Upper lobe of right lung (tissue), 1 donor: ENCODE measurements around the gene UROC1. TPM values are rescaled to one million over a fixed set of nuclear protein-coding genes. Genes with fewer than 3 reads are reported as not detected.

Experiments
- ATAC-seq: fragments of 200-7000 bp; cut with Tn5 transposase; one replicate; pipeline ENCODE4 v1.9.1; 2020; ENCODE audit warnings: mild to moderate bottlenecking, moderate library complexity
- DNase-seq: peaks from one replicate; pipeline ENCODE4 v3.0.0-alpha.2; 2020
- H3K27ac ChIP-seq: fragments of 200-600 bp; one replicate; pipeline ENCODE4 v1.8.0; 2022
- H3K27me3 ChIP-seq: fragments of 200-600 bp; one replicate; pipeline ENCODE4 v1.8.0; 2022; ENCODE audit warnings: mild to moderate bottlenecking
- H3K36me3 ChIP-seq: fragments of 200-600 bp; one replicate; pipeline ENCODE4 v1.8.0; 2022
- H3K4me1 ChIP-seq: fragments of 200-600 bp; one replicate; pipeline ENCODE4 v1.8.0; 2022
- H3K4me3 ChIP-seq: fragments of 200-600 bp; one replicate; pipeline ENCODE4 v1.8.0; 2022; ENCODE audit warnings: mild to moderate bottlenecking
- H3K9me3 ChIP-seq: fragments of 200-600 bp; one replicate; pipeline ENCODE4 v1.8.0; 2022
- CTCF ChIP-seq: fragments of 200-600 bp; IDR thresholded peaks from one replicate; pipeline ENCODE4 v1.8.0; 2022; ENCODE audit warnings: antibody characterized with exemption
- intact Hi-C: fragments of 100-400 bp; cut with DNase I; formaldehyde crosslinking; loops from one replicate; pipeline ENCODE4 v1.11.0; 2022
- total RNA-seq: library from RNA; stranded (reverse); fragmentation: NEBNext Ultra II Directional; extraction: Animal tissue kit (Norgen Biotek cat#: 25700); gene quantifications from one replicate; pipeline ENCODE4 v1.2.1, GENCODE V29; 2021
- donor health status: DM: no; HTN: yes; CAD: no; lungs with severe emphysema.

Gene UROC1
- total RNA-seq, 1 donor from 2014 or later, result not detected

GRCh38 chr3:126544596-126545281 is 27.2 kb upstream of the UROC1 start:
- H3K27ac ChIP-seq, result no peak overlapping the region
- H3K4me1 ChIP-seq, result peaks cover 10% of the 10 kb centered on the region
- ATAC-seq, result no peak
- no peaks in the 10 kb centered on the region for H3K36me3 ChIP-seq
- no peak overlapping the region for H3K4me3 ChIP-seq
- H3K27me3 ChIP-seq, result peaks cover 23% of the 10 kb centered on the region
- no peak for TF ChIP-seq CTCF
- intact Hi-C loops, result no loop called here
- H3K9me3 ChIP-seq, result no peaks in the 10 kb centered on the region
- peak; percentile 52 for DNase-seq

- peak; percentile 33 for DNase-seq
Measured at GRCh38 chr3:126543457-126544061, 26.0 kb upstream of the UROC1 start.

GRCh38 chr3:126542340-126543241 is 25.0 kb upstream of the UROC1 start:
- H3K4me3 ChIP-seq, result no peak overlapping the region
- peaks cover 10% of the 10 kb centered on the region for H3K4me1 ChIP-seq
- H3K9me3 ChIP-seq, result no peaks in the 10 kb centered on the region
- H3K36me3 ChIP-seq, result no peaks in the 10 kb centered on the region
- no peak for ATAC-seq
- no peak for TF ChIP-seq CTCF
- H3K27me3 ChIP-seq, result peaks cover 23% of the 10 kb centered on the region
- intact Hi-C loops, result no loop called here
- DNase-seq, result peak; percentile 58
- H3K27ac ChIP-seq, result no peak overlapping the region

More at GRCh38 chr3:126543457-126544061, 26.0 kb upstream of the UROC1 start:
- Histone ChIP-seq H3K27ac (no peak overlapping the region), H3K36me3 (no peaks in the 10 kb centered on the region), H3K27me3 (peaks cover 23% of the 10 kb centered on the region), H3K9me3 (no peaks in the 10 kb centered on the region), H3K4me3 (no peak overlapping the region), H3K4me1 (peaks cover 10% of the 10 kb centered on the region)
- ATAC-seq, result no peak
- intact Hi-C loops, result no loop called here
- TF ChIP-seq CTCF, result no peak

DNA sequence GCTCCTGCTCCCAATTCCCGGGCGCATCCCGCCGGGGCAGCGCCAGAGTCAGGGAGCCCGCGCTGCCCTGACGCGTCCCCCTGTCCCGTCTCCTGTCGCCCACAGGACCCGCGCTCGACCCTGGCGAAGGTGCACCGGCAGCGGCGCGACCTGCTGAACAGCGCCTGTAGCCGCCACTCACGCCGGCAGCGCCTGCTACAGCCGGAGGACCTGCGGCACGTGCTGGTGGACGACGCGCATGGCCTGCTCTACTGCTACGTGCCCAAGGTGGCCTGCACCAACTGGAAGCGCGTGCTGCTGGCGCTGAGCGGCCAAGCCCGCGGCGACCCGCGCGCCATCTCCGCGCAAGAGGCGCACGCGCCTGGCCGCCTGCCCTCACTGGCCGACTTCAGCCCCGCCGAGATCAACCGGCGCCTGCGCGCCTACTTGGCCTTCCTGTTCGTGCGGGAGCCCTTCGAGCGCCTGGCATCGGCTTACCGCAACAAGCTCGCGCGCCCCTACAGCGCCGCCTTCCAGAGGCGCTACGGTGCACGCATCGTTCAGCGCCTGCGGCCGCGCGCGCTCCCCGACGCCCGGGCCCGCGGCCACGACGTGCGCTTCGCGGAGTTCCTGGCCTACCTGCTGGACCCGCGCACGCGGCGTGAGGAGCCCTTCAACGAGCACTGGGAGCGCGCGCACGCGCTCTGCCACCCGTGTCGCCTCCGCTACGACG is 24.2 kb upstream of the UROC1 start:
- intact Hi-C loops, result no loop called here
- no peak for TF ChIP-seq CTCF
- no peaks in the 10 kb centered on the region for H3K9me3 ChIP-seq
- DNase-seq (peak; percentile 63), ATAC-seq (no peak)
- no peak overlapping the region for H3K4me3 ChIP-seq
- H3K4me1 ChIP-seq, result peaks cover 10% of the 10 kb centered on the region
- no peak overlapping the region for H3K27ac ChIP-seq
- peaks cover 23% of the 10 kb centered on the region for H3K27me3 ChIP-seq
- no peaks in the 10 kb centered on the region for H3K36me3 ChIP-seq

GRCh38 chr3:126540951-126541627 is 23.5 kb upstream of the UROC1 start:
- ATAC-seq (no peak), DNase-seq (peak; percentile 6)
- Histone ChIP-seq H3K4me3 (no peak overlapping the region), H3K27ac (no peak overlapping the region), H3K27me3 (peaks cover 23% of the 10 kb centered on the region), H3K4me1 (peaks cover 10% of the 10 kb centered on the region), H3K9me3 (no peaks in the 10 kb centered on the region), H3K36me3 (no peaks in the 10 kb centered on the region)
- intact Hi-C loops, result no loop called here
- TF ChIP-seq CTCF, result no peak
